OCI-LY3 (cell line): Measurements from ENCODE around the gene SRCIN1.

Source experiments
- H2AFZ ChIP-seq: fragments of 200-600, 300-600 bp; shearing (Covaris generic); 2 replicates; pipeline ENCODE4 v1.6.0; 2014; ENCODE audit warnings: antibody characterized with exemption, low read depth, low read length
- H3K27ac ChIP-seq: fragments of 200-600, 300-600 bp; sonication (generic); 2 replicates; pipeline ENCODE4 v1.5.1; 2014; ENCODE audit warnings: mild to moderate bottlenecking, low read length, moderate library complexity, mixed read lengths
- H3K27me3 ChIP-seq: fragments of 200-600, 300-600 bp; sonication (generic); 2 replicates; pipeline ENCODE4 v1.6.1; 2014; ENCODE audit warnings: low read depth, low read length, mixed read lengths
- H3K36me3 ChIP-seq: fragments of 200-600, 300-600 bp; sonication (generic); replicated peaks from 2 replicates; pipeline ENCODE3; 2014; ENCODE audit warnings: low read depth, low read length, mixed read lengths
- H3K4me1 ChIP-seq: fragments of 300-600, 200-600 bp; sonication (generic); 2 replicates; pipeline ENCODE4 v1.6.1; 2014; ENCODE audit warnings: low read length, mixed read lengths
- H3K4me2 ChIP-seq: fragments of 200-600, 300-600 bp; sonication (generic); 2 replicates; pipeline ENCODE4 v1.6.1; 2014; ENCODE audit warnings: low read length, mixed read lengths
- H3K4me3 ChIP-seq: fragments of 300-600, 200-600 bp; sonication (generic); 2 replicates; pipeline ENCODE4 v1.5.1; 2014; ENCODE audit warnings: antibody characterized with exemption, mild to moderate bottlenecking, low read length, moderate library complexity
- H3K79me2 ChIP-seq: fragments of 300-600, 200-600 bp; shearing (Covaris generic); 2 replicates; pipeline ENCODE4 v1.6.1; 2014; ENCODE audit warnings: mild to moderate bottlenecking, low read length, mixed read lengths
- H3K9ac ChIP-seq: fragments of 300-600, 200-600 bp; shearing (Covaris generic); 2 replicates; pipeline ENCODE4 v1.6.0; 2014; ENCODE audit warnings: mild to moderate bottlenecking, low read length, moderate library complexity
- H3K9me3 ChIP-seq: fragments of 200-600, 300-600 bp; shearing (Covaris generic); 2 replicates; pipeline ENCODE4 v1.6.1; 2014; ENCODE audit warnings: low read length, mixed read lengths; ENCODE audit not compliant: insufficient read depth
- H4K20me1 ChIP-seq: fragments of 200-600, 300-600 bp; sonication (generic); 2 replicates; pipeline ENCODE4 v1.6.1; 2016; ENCODE audit warnings: low read length, mixed read lengths; ENCODE audit not compliant: insufficient read depth
- EZH2phosphoT487 ChIP-seq: fragments of 200-600 bp; shearing (Covaris generic); IDR thresholded peaks from 2 replicates; pipeline ENCODE4 v1.6.1; 2018; ENCODE audit warnings: antibody characterized with exemption, mixed run types, low read depth
- TF ChIP-seq, protein P1 (sequence below): fragments of 200-600, 300-600 bp; sonication (generic); IDR thresholded peaks from 2 replicates; pipeline ENCODE4 v1.5.1; 2014; ENCODE audit warnings: antibody characterized with exemption, low read length, low read depth

SRCIN1 gene

DNA sequence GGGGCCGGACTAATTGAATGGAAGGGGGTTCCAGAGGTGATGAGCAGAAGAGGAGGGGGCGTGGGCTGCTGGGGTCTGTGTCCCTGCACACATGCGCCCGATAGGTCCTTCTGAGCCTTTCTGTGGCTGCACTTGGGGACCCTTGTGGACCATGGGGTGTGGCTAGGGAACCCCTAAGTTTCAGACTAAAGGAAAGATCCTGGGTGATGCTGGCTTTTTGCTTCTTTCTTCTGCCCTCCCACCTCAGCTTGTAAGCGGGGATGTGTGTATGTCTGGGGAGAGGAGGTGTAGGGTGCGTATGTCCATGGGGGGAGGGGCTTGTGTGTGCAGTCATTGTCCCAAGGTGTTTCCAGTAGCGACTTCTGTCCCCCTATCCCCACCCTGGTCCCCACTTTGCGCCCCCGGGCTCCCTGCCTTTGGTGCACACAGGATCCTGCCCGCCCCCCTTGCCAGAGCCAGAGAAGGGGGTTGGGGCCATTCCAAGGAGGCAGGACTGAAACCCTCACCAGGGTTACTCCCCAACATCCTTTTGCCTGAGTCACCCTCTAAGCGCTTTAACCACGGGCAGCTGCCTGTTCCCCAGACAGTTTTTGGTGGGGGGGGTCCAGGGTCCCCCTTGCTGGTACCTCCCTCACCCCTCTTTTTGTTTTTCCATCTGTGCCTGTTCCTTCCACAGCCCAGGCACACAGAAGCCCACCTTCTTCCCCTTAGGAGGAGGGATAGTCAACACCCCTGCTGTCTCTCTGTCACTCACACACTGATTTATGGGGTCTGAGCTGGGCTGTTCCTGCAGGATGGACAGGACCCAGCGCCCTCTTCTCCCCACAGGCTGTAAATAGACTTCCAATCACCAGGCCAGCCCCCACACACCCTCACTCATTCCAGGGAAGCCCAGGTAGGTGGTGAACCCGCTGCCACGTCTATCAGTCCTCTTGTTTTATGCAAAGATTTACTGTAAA is 94.3 kb downstream of the SRCIN1 start:
- Histone ChIP-seq H3K27ac (no peak overlapping the region), H2AFZ (no peak overlapping the region), H3K4me3 (no peak overlapping the region), H4K20me1 (no peaks in the 10 kb centered on the region), H3K9me3 (no peaks in the 10 kb centered on the region), H3K9ac (no peak overlapping the region), H3K36me3 (no peaks in the 10 kb centered on the region), H3K4me2 (no peak overlapping the region), H3K4me1 (no peaks in the 10 kb centered on the region), H3K27me3 (no peaks in the 10 kb centered on the region), H3K79me2 (no peaks in the 10 kb centered on the region)
- TF ChIP-seq EZH2phosphoT487, result no peak
- TF ChIP-seq, protein P1, sequence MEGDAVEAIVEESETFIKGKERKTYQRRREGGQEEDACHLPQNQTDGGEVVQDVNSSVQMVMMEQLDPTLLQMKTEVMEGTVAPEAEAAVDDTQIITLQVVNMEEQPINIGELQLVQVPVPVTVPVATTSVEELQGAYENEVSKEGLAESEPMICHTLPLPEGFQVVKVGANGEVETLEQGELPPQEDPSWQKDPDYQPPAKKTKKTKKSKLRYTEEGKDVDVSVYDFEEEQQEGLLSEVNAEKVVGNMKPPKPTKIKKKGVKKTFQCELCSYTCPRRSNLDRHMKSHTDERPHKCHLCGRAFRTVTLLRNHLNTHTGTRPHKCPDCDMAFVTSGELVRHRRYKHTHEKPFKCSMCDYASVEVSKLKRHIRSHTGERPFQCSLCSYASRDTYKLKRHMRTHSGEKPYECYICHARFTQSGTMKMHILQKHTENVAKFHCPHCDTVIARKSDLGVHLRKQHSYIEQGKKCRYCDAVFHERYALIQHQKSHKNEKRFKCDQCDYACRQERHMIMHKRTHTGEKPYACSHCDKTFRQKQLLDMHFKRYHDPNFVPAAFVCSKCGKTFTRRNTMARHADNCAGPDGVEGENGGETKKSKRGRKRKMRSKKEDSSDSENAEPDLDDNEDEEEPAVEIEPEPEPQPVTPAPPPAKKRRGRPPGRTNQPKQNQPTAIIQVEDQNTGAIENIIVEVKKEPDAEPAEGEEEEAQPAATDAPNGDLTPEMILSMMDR, result no peak

DNA sequence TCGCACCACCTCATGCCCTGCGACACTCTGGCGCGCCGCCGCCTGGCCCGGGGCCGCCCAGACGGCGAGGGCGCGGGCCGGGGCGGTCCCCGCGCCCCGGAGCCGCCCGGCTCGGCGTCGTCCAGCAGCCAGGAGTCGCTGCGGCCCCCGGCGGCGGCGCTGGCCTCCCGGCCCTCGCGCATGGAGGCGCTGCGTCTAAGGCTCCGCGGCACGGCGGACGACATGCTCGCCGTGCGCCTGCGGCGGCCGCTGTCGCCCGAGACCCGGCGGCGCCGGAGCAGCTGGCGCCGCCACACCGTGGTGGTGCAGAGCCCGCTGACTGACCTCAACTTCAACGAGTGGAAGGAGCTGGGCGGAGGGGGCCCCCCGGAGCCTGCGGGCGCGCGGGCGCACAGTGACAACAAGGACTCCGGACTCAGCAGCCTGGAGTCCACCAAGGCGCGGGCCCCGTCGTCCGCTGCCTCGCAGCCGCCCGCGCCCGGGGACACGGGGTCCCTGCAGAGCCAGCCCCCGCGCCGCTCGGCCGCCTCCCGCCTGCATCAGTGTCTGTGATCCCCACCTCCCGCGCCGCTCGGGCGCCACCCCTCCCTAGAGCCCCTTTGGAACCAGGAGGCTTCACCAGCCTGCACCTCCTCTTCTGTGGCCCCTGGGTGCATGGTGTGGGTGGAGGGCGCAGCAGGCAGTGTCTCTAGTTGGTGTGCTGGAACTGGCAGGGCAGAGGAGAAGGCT is 95.2 kb downstream of the SRCIN1 start:
- H2AFZ ChIP-seq, result no peak overlapping the region
- H3K9me3 ChIP-seq, result no peaks in the 10 kb centered on the region
- no peaks in the 10 kb centered on the region for H3K79me2 ChIP-seq
- H3K27ac ChIP-seq, result no peak overlapping the region
- no peaks in the 10 kb centered on the region for H3K27me3 ChIP-seq
- H3K4me3 ChIP-seq, result no peak overlapping the region
- no peak overlapping the region for H3K4me2 ChIP-seq
- H3K4me1 ChIP-seq, result no peaks in the 10 kb centered on the region
- H3K9ac ChIP-seq, result no peak overlapping the region
- no peaks in the 10 kb centered on the region for H4K20me1 ChIP-seq
- H3K36me3 ChIP-seq, result no peaks in the 10 kb centered on the region
- TF ChIP-seq, protein P1, result no peak
- no peak for TF ChIP-seq EZH2phosphoT487

DNA sequence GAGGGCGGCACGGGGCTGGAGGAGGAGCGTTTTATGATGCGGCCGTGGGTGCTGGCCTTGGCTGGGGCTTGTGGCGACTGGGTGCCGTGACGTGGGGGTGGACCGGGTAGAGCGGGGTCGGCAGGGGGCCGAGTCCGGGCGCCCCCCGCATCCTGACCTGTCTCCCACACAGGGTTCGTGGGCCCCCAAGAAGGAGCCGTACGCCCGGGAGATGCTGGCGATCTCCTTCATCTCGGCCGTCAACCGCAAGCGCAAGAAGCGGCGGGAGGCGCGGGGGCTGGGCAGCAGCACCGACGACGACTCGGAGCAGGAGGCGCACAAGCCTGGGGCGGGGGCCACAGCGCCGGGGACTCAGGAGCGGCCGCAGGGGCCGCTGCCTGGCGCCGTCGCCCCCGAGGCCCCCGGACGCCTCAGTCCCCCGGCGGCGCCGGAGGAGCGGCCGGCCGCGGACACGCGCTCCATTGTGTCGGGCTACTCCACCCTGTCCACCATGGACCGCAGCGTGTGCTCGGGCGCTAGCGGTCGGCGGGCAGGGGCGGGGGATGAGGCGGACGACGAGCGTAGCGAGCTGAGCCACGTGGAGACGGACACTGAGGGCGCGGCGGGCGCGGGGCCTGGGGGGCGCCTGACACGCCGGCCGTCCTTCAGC is 95.9 kb downstream of the SRCIN1 start:
- no peak overlapping the region for H3K4me2 ChIP-seq
- no peak overlapping the region for H3K4me3 ChIP-seq
- H3K9me3 ChIP-seq, result no peaks in the 10 kb centered on the region
- H4K20me1 ChIP-seq, result no peaks in the 10 kb centered on the region
- no peaks in the 10 kb centered on the region for H3K79me2 ChIP-seq
- no peak overlapping the region for H3K27ac ChIP-seq
- TF ChIP-seq, protein P1, result no peak
- no peak for TF ChIP-seq EZH2phosphoT487
- no peak overlapping the region for H3K9ac ChIP-seq
- H3K27me3 ChIP-seq, result no peaks in the 10 kb centered on the region
- H3K4me1 ChIP-seq, result no peaks in the 10 kb centered on the region
- H2AFZ ChIP-seq, result no peak overlapping the region
- H3K36me3 ChIP-seq, result no peaks in the 10 kb centered on the region
